Measurements from ENCODE around the gene SLC25A19. TPM values are rescaled to one million over a fixed set of nuclear protein-coding genes. Genes with fewer than 3 reads are reported as not detected.
A peak's percentile ranks its signal among the peaks of the same experiment; 100 is the strongest.

Gene SLC25A19
- total and polyA plus RNA-seq, 2 of the 8 experiments (the other 6 are each of a cell fraction or from before 2014, with no cell fraction given) = 28.6 to 32.6 TPM

GRCh38 chr17:75325348-75325747 lies 36.1 kb upstream of the SLC25A19 start:
- H4K8ac ChIP-seq (ENCODE audit: extremely low read depth, insufficient read depth, low read length) = no peak overlapping the region
- no peak for DNase-seq (ENCODE audit: low read depth in 1 of 2, low spot score in 2 of 2)
- POLR2A ChIA-PET (ENCODE audit: partially characterized antibody) = interaction anchor here (1.2 to 2.2 kb wide), 6 partner anchors 11 to 71 kb away, joined by 3 to 15 read pairs (median 6); no protein-coding TSS in a partner anchor
- TF ChIP-seq HDAC2 (IDR thresholded peaks at IDR 0.05; ENCODE audit: borderline replicate concordance in 1 of 2, low read depth in 2 of 2, low read length in 2 of 2) (no peak), KDM4A (IDR thresholded peaks at IDR 0.05; ENCODE audit: low read depth, low read length, severe bottlenecking) (no peak)

More at GRCh38 chr17:75325348-75325747, 36.1 kb upstream of the SLC25A19 start:
- no peak for FAIRE-seq
- no peaks in the 10 kb centered on the region for H3K27me3 ChIP-seq (replicated peaks in 1 of 4; ENCODE audit: control insufficient read depth in 3 of 4, extremely low read depth in 1 of 4, insufficient read depth in 3 of 4, low read length in 3 of 4)
- no peak overlapping the region for H3K4me2 ChIP-seq (ENCODE audit: insufficient read depth in 1 of 2, low read depth in 2 of 2, low read length in 2 of 2)
- H3K4me1 ChIP-seq (replicated peaks in 1 of 4; ENCODE audit: control insufficient read depth in 3 of 4, insufficient read depth in 4 of 4, low read length in 3 of 4) = peaks cover 4 to 7% (median 4%) of the 10 kb centered on the region in 4 experiments; a peak in 5 of 7 replicates
- H2BK5ac ChIP-seq (ENCODE audit: low read depth, low read length) = peak overlapping the region; percentile 66; the same call in 1 of the 2 replicates
- peaks cover 3 to 5% of the 10 kb centered on the region in 2 experiments for H4K20me1 ChIP-seq (replicated peaks in 1 of 2; ENCODE audit: control insufficient read depth in 1 of 2, insufficient read depth in 2 of 2, low read length in 2 of 2)
- no peak overlapping the region for H3K18ac ChIP-seq (ENCODE audit: extremely low read depth, low read length)
- H3K4me3 ChIP-seq (ENCODE audit: extremely low read depth in 1 of 4, insufficient read depth in 2 of 4, low read depth in 3 of 4, low read length in 4 of 4) = no peak overlapping the region
- CTCF ChIA-PET (ENCODE audit: partially characterized antibody) = interaction anchor here (0.7 to 9.6 kb wide), 10 partner anchors 14 to 87 kb away, joined by 3 to 97 read pairs (median 5); partner anchors contain the start of genes MRPS7 and SLC25A19
- no peak overlapping the region for H4K91ac ChIP-seq (replicated peaks; ENCODE audit: insufficient read length, low read length)
- H2AFZ ChIP-seq (ENCODE audit: low read length) = no peak overlapping the region
- H3K56ac ChIP-seq (replicated peaks; ENCODE audit: insufficient read length, low read depth, low read length) = no peak overlapping the region
- H4K5ac ChIP-seq (ENCODE audit: insufficient read length, low read depth, low read length) = no peak overlapping the region
- peaks cover 0 to 3% of the 10 kb centered on the region in 2 experiments; a peak in 1 of 4 replicates for H3K79me2 ChIP-seq (ENCODE audit: control insufficient read depth in 1 of 2, insufficient read depth in 2 of 2, low read length in 2 of 2)
- H3K79me1 ChIP-seq (ENCODE audit: low read depth, low read length) = peaks cover 2% of the 10 kb centered on the region; the same call in 1 of the 2 replicates
- H3K36me3 ChIP-seq (ENCODE audit: control insufficient read depth in 2 of 4, insufficient read depth in 4 of 4, low read length in 3 of 4) = peaks cover 3 to 20% (median 12%) of the 10 kb centered on the region in 4 experiments; a peak in 6 of 8 replicates
- no peak overlapping the region for H2BK12ac ChIP-seq (ENCODE audit: low read depth, low read length)
- H3K9ac ChIP-seq (replicated peaks in 1 of 4; ENCODE audit: extremely low read depth in 1 of 4, low read depth in 3 of 4, low read length in 3 of 4) = no peak overlapping the region
- no peak overlapping the region for H2BK20ac ChIP-seq (ENCODE audit: low read length)
- H3K27ac ChIP-seq (ENCODE audit: low read depth, low read length) = 0 out of 2 replicates have a peak overlapping the region, but pooled peaks have one; percentile 5
- H3K4ac ChIP-seq (replicated peaks; ENCODE audit: insufficient read length, low read depth, low read length) = no peak overlapping the region
- H2AK5ac ChIP-seq (ENCODE audit: low read depth, low read length) = no peak overlapping the region
- WGBS, 2 experiments (ENCODE audit: extremely low coverage in 1 of 2, insufficient coverage in 1 of 2, insufficient read length in 1 of 2, insufficient replicate concordance in 2 of 2, low coverage in 1 of 2, low lambda C conversion rate in 2 of 2, missing lambda C conversion rate in 1 of 2) = 96% methylated on average over 6 of the region's 6 CpGs; no CpG with 5 or more reads in 1 of the 2 experiments
- H3K9me3 ChIP-seq (ENCODE audit: insufficient read depth in 2 of 2, low read depth in 1 of 2, low read length in 1 of 2) = no peaks in the 10 kb centered on the region
- H3K23ac ChIP-seq (ENCODE audit: insufficient read length) = no peak overlapping the region
- no peak overlapping the region for H2BK15ac ChIP-seq (ENCODE audit: low read length)
- no peak overlapping the region for H2BK120ac ChIP-seq (replicated peaks; ENCODE audit: low read depth, low read length)
- no peak overlapping the region for H3K14ac ChIP-seq (ENCODE audit: insufficient read length)
- no peaks in the 10 kb centered on the region for H3K23me2 ChIP-seq (ENCODE audit: low read depth, low read length)
